Activated naive CD4-positive, alpha-beta T cell treated with anti-CD3 and anti-CD28 coated beads, Interleukin-2, amount 50 U/mL, for 24 hours (primary cell): ENCODE measurements around the gene SOBP.

Experiments
- H3K27ac Mint-ChIP-seq: one replicate; pipeline ENCODE4 v1.8.0; 2021; ENCODE audit warnings: mild to moderate bottlenecking, mixed read lengths
- H3K27me3 Mint-ChIP-seq: one replicate; pipeline ENCODE4 v1.8.0; 2021; ENCODE audit warnings: mixed read lengths
- H3K36me3 Mint-ChIP-seq: one replicate; pipeline ENCODE4 v1.8.0; 2021; ENCODE audit warnings: mixed read lengths
- H3K4me1 Mint-ChIP-seq: one replicate; pipeline ENCODE4 v1.8.0; 2021; ENCODE audit warnings: mixed read lengths
- H3K4me3 Mint-ChIP-seq: one replicate; pipeline ENCODE4 v1.8.0; 2021; ENCODE audit warnings: mild to moderate bottlenecking, mixed read lengths
- H3K9me3 Mint-ChIP-seq: one replicate; pipeline ENCODE4 v1.8.0; 2021; ENCODE audit warnings: mixed read lengths

Gene SOBP

GRCh38 chr6:107599043-107599442 is 109.1 kb downstream of the SOBP start:
- no peak overlapping the region for H3K27ac Mint-ChIP-seq
- H3K4me3 Mint-ChIP-seq = no peak overlapping the region
- H3K9me3 Mint-ChIP-seq = no peaks in the 10 kb centered on the region
- no peaks in the 10 kb centered on the region for H3K36me3 Mint-ChIP-seq
- H3K4me1 Mint-ChIP-seq = no peaks in the 10 kb centered on the region
- peaks cover 7% of the 10 kb centered on the region for H3K27me3 Mint-ChIP-seq

DNA sequence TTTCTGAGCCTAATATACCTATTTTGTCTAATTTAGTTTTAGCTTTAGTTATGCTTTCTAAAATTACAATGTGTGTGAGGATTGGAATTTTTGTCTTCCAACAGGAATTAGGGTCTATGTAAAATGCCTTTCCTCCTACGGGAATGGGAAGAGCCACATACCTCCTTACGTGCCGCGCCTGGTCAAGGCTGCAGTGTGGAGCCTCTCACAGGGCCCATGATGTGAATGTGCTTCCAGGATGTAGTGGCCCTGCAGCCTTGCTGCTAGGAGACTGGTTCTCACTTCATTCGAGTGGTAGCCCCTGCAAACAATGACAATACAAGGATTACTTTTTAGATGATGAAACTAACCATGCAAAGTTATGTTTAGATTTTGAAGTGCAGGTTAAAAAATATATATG is 110.2 kb downstream of the SOBP start:
- Mint-ChIP-seq H3K27ac (no peak overlapping the region), H3K36me3 (no peaks in the 10 kb centered on the region), H3K27me3 (peaks cover 7% of the 10 kb centered on the region), H3K4me3 (no peak overlapping the region), H3K4me1 (no peaks in the 10 kb centered on the region), H3K9me3 (no peaks in the 10 kb centered on the region)

DNA sequence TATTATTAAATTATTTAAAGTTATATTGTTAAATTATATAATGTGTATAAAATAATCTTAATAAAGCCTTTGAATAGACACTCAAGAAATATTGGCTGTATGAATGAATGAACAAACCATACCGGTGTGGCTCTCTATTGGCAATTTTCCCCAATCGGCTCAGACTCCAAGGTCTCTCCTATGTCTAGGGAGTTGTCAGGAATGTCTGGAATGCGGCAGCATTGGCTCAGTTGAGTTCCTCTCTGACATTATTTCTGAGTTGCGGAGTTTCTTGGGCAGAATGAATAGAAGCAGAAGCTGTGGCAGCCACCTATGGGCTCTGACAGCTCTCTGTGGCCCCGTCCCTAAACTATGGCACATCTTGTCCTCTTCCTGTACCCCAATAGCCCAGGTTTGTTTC is 111.0 kb downstream of the SOBP start:
- Mint-ChIP-seq H3K9me3 (no peaks in the 10 kb centered on the region), H3K4me1 (no peaks in the 10 kb centered on the region), H3K36me3 (no peaks in the 10 kb centered on the region), H3K27me3 (peaks cover 7% of the 10 kb centered on the region), H3K4me3 (no peak overlapping the region), H3K27ac (no peak overlapping the region)

DNA sequence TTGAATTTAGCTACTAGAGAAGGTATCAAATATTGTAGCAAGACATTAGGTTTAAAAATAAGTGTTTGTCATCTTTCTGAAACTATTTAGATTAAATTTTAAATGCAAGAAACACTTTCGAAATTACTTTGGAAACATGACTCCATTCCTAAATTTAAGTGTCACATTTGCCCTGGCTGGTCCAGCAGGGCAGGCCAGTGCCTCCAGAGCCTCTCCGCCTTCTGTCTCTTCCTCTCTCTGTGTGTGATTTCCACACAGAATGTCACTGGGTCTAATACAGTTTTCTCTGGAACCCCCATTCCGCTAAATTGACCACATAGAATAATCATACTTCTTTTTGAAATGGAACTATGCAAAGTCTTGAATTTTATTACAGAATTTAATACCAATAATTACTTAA is 111.5 kb downstream of the SOBP start:
- no peak overlapping the region for H3K4me3 Mint-ChIP-seq
- H3K36me3 Mint-ChIP-seq = no peaks in the 10 kb centered on the region
- H3K27me3 Mint-ChIP-seq = peaks cover 7% of the 10 kb centered on the region
- no peak overlapping the region for H3K27ac Mint-ChIP-seq
- H3K4me1 Mint-ChIP-seq = no peaks in the 10 kb centered on the region
- no peaks in the 10 kb centered on the region for H3K9me3 Mint-ChIP-seq

- no peaks in the 10 kb centered on the region for H3K9me3 Mint-ChIP-seq
- no peak overlapping the region for H3K27ac Mint-ChIP-seq
- H3K4me3 Mint-ChIP-seq = no peak overlapping the region
- H3K4me1 Mint-ChIP-seq = no peaks in the 10 kb centered on the region
- peaks cover 7% of the 10 kb centered on the region for H3K27me3 Mint-ChIP-seq
- no peaks in the 10 kb centered on the region for H3K36me3 Mint-ChIP-seq
These were observed 112.5 kb downstream of the SOBP start for GRCh38 chr6:107602321-107603005.

DNA sequence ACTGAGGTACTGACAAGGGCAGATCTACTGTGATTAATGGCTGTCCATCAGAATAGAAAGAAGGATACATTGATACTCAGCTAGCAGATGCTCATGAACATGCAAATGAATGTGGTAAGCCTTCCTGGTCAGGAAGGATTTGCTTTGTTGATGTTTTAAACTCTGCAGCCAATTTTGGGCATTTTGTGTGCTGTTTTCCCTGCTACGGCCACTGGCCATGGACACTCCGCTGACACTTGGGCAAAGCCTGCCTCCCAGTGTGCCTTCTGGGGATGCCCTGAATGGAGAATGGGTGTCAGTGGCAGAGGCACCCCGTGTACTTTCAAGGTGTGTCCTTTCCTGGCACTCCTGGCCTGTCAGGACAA is 113.1 kb downstream of the SOBP start:
- H3K9me3 Mint-ChIP-seq = no peaks in the 10 kb centered on the region
- H3K27me3 Mint-ChIP-seq = peaks cover 7% of the 10 kb centered on the region
- H3K4me3 Mint-ChIP-seq = no peak overlapping the region
- no peaks in the 10 kb centered on the region for H3K36me3 Mint-ChIP-seq
- H3K27ac Mint-ChIP-seq = no peak overlapping the region
- H3K4me1 Mint-ChIP-seq = no peaks in the 10 kb centered on the region

DNA sequence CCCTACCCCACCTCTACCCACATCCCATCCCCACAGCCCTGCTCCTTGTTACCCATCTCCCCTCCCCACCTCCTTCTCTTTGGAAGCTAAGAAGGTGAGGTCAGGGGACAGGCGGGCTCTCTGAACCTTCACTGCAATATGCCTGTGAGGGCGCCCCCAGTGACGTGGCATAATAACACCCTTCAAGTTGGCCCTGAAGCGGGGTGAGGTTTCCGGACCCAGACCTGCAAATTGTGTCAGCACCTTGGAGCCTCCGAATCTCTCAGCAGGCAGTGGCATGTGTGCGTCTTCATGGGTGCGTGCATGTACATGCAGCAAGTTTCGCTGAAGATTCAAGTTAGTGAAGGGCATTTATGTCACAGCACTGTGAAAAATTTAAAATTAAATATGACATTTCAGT is 114.6 kb downstream of the SOBP start:
- Mint-ChIP-seq H3K36me3 (no peaks in the 10 kb centered on the region), H3K27me3 (peaks cover 2% of the 10 kb centered on the region), H3K4me3 (no peak overlapping the region)

GRCh38 chr6:107606407-107606806 is 116.5 kb downstream of the SOBP start:
- Mint-ChIP-seq H3K4me3 (no peak overlapping the region), H3K9me3 (no peaks in the 10 kb centered on the region), H3K36me3 (no peaks in the 10 kb centered on the region), H3K4me1 (no peaks in the 10 kb centered on the region), H3K27ac (no peak overlapping the region), H3K27me3 (no peaks in the 10 kb centered on the region)

More for the DNA sequence above, 114.6 kb downstream of the SOBP start:
- no peaks in the 10 kb centered on the region for H3K9me3 Mint-ChIP-seq
- no peak overlapping the region for H3K27ac Mint-ChIP-seq
- no peaks in the 10 kb centered on the region for H3K4me1 Mint-ChIP-seq

DNA sequence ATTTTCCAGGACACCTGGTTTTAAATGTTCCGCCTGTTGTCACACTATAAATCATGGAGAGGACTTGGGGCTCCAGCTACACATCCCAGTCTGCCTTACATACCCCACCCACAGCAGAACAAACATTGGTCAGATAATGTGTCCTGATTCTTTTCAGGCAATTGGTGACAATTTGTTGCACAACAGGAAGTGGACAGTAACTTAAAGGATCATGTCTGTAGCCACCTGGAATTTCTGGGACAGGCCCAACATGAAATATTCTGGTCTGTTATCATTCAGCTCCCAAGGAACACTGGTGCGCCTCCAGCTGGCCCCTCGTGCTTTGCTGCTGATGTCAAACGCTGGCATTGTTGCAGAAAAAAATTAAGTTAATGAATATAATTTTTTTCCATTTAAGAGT is 117.2 kb downstream of the SOBP start:
- Mint-ChIP-seq H3K4me1 (no peaks in the 10 kb centered on the region), H3K9me3 (no peaks in the 10 kb centered on the region), H3K27ac (no peak overlapping the region), H3K36me3 (no peaks in the 10 kb centered on the region), H3K27me3 (no peaks in the 10 kb centered on the region), H3K4me3 (no peak overlapping the region)

DNA sequence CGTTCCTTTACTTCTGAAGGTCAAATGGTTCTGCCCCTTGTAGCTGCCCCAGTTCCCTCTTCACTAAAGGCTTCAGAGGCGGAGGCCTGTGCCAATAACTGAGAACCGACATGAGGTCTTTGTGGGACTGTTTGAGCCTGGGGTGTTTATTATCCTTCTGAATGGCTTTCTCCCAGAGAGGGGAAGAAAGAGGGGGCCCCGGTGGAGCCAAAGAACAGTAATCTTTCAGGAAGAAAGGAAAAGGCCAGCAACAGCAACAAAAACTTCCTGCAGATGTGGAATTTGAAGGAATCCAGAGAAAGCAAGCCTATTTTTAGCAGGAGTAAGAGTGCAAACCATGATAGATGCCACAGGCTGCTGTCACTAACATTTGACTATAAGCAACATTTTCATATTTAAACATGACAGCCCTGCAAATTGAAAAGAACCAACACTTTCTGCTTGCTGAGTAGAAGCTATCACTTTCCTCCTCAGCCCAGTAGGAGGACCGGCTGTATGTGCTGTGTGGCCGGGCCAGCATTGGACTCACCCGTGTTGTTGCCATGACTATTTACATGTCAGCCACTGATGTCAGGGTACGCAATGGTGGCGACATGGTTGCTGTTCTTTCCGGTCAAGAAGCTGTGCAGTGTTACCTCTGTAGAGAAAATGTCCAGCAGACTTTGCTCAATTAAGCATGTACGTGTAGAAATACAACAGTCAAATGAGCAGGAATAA is 121.3 kb downstream of the SOBP start:
- Mint-ChIP-seq H3K4me1 (no peaks in the 10 kb centered on the region), H3K27me3 (no peaks in the 10 kb centered on the region), H3K4me3 (no peak overlapping the region), H3K36me3 (no peaks in the 10 kb centered on the region), H3K9me3 (no peaks in the 10 kb centered on the region), H3K27ac (no peak overlapping the region)

GRCh38 chr6:107612762-107613415 is 123.0 kb downstream of the SOBP start:
- Mint-ChIP-seq H3K36me3 (no peaks in the 10 kb centered on the region), H3K27me3 (no peaks in the 10 kb centered on the region), H3K4me3 (no peak overlapping the region), H3K9me3 (no peaks in the 10 kb centered on the region), H3K4me1 (no peaks in the 10 kb centered on the region), H3K27ac (no peak overlapping the region)

DNA sequence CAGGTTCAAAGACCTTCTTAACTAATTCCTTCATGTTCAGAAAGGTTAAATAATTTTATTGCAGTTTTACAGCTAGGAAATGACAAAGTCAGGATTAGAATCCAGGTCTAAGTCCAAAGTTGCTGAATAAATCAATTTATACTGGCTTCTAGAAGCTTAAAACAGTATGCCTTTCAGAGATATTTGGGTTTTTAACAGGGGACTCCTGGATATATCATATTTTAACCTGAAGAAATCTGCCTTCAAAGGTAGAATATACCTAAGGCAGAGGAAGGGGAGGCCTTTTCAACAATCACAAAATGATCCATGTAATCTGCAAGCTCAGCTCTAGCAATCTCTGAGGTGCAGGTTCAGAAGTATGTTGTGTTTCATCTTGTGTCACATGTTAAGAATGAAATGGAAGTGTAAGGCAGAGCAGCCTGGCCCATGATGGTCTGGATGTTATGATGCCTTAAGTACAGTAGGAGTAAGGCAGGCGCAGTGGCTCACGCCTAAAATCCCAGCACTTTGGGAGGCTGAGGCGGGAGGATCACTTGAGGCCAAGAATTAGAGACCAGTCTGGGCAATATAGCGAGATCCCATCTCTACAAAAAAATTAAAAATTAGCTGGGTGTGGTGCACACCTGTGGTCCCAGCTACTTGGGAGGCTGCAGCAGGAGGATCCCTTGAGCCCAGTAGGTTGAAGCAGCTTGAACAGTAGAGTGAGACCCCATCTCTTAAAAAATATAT is 123.9 kb downstream of the SOBP start:
- H3K36me3 Mint-ChIP-seq = no peaks in the 10 kb centered on the region
- no peak overlapping the region for H3K4me3 Mint-ChIP-seq
- no peaks in the 10 kb centered on the region for H3K27me3 Mint-ChIP-seq
- no peaks in the 10 kb centered on the region for H3K9me3 Mint-ChIP-seq
- H3K27ac Mint-ChIP-seq = no peak overlapping the region
- H3K4me1 Mint-ChIP-seq = peaks cover 4% of the 10 kb centered on the region

- Mint-ChIP-seq H3K9me3 (no peaks in the 10 kb centered on the region), H3K4me1 (peaks cover 13% of the 10 kb centered on the region), H3K27me3 (no peaks in the 10 kb centered on the region), H3K4me3 (no peak overlapping the region), H3K27ac (no peak overlapping the region), H3K36me3 (no peaks in the 10 kb centered on the region)
These were observed 124.9 kb downstream of the SOBP start for GRCh38 chr6:107614828-107615227.

- no peaks in the 10 kb centered on the region for H3K27me3 Mint-ChIP-seq
- no peaks in the 10 kb centered on the region for H3K36me3 Mint-ChIP-seq
- H3K4me3 Mint-ChIP-seq = no peak overlapping the region
- H3K4me1 Mint-ChIP-seq = peaks cover 25% of the 10 kb centered on the region
- H3K27ac Mint-ChIP-seq = no peak overlapping the region
- no peaks in the 10 kb centered on the region for H3K9me3 Mint-ChIP-seq
These were observed 126.9 kb downstream of the SOBP start for GRCh38 chr6:107616775-107617174.

DNA sequence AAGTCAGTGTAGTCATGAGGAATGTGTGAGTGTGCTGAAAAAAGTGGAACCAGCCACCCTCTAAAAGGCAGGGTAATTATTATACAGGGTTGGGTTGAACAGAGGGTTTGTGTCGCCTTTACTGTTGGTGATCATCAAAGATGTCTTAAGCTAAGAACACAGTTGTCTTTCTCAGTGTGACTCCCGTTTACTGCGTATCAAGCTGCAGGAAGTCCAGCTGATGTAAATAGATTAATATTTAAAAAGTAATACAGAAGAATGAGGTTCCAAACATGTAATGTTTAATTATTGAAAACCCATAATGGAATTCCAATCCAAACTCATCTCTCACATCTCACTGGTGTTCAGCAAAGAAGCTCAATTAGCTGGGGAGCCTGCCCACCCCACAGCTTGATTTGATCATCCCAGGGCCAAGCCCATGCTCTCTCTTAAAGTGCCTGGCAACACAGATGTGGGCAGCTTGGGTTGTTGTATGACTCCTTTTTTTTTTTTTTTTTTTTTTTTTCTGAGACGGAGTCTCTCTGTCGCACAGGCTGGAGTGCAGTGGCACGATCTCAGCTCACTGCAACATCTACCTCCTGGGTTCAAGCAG is 127.5 kb downstream of the SOBP start:
- Mint-ChIP-seq H3K4me3 (no peak overlapping the region), H3K9me3 (no peaks in the 10 kb centered on the region), H3K27me3 (no peaks in the 10 kb centered on the region), H3K27ac (no peak overlapping the region), H3K4me1 (peaks cover 25% of the 10 kb centered on the region), H3K36me3 (no peaks in the 10 kb centered on the region)
